IMR-90 (cell line): ENCODE data around the gene FOXO3. TPM values are rescaled to one million over a fixed set of nuclear protein-coding genes. Genes with fewer than 3 reads are reported as not detected.

Source experiments
- ATAC-seq: fragments of 200-7000 bp; cut with Tn5 transposase; 2 replicates; pipeline ENCODE4 v1.9.1; 2020; ENCODE audit warnings: low read depth, mild to moderate bottlenecking, moderate library complexity
- BruUV-seq: library from RNA; stranded (reverse); fragments of 400-500 nt; replicated peaks from 2 replicates; lab custom pipeline; 2021; lab: Mats Ljungman, UMichigan
- CTCF ChIA-PET: fragments of 300-600 bp; formaldehyde crosslinking; extraction: SDS; loops from one replicate; lab custom pipeline; 2021; ENCODE audit warnings: antibody characterized with exemption; lab: Yijun Ruan, JAX
- POLR2A ChIA-PET: fragments of 300-600 bp; sonication (Branson Sonifier 250); formaldehyde crosslinking; loops from one replicate; lab custom pipeline; 2022; ENCODE audit warnings: antibody characterized with exemption; ENCODE audit not compliant: unreplicated experiment; lab: Charles Lee
- DNase-seq: peaks from one replicate; pipeline ENCODE4 v3.0.0; 2013
- H2AFZ ChIP-seq: replicated peaks from 2 replicates; pipeline ENCODE3; 2013; ENCODE audit warnings: low read length, mild to moderate bottlenecking; ENCODE audit not compliant: poor library complexity
- H2AK5ac ChIP-seq: 2 replicates; pipeline ENCODE4 v1.6.1; 2013; ENCODE audit warnings: low read depth, low read length, inconsistent platforms
- H2AK9ac ChIP-seq: replicated peaks from 2 replicates; pipeline ENCODE3; 2013; ENCODE audit warnings: mild to moderate bottlenecking, low read depth, low read length, moderate library complexity; ENCODE audit not compliant: poor library complexity
- H2BK120ac ChIP-seq: 2 replicates; pipeline ENCODE4 v1.6.1; 2013; ENCODE audit warnings: low read depth, low read length, inconsistent platforms
- H2BK15ac ChIP-seq: 3 replicates; pipeline ENCODE4 v1.6.1; 2013; ENCODE audit warnings: low read depth, low read length, inconsistent platforms
- H2BK20ac ChIP-seq: 2 replicates; pipeline ENCODE4 v1.6.1; 2013; ENCODE audit warnings: low read depth, mild to moderate bottlenecking, inconsistent platforms, low read length, moderate library complexity
- H2BK5ac ChIP-seq: 2 replicates; pipeline ENCODE4 v1.6.1; 2013; ENCODE audit warnings: mild to moderate bottlenecking, low read depth, low read length, inconsistent platforms; ENCODE audit not compliant: poor library complexity, severe bottlenecking
- H3K14ac ChIP-seq: replicated peaks from 2 replicates; pipeline ENCODE4 v1.6.1; 2013; ENCODE audit warnings: low read depth, low read length, inconsistent platforms
- H3K18ac ChIP-seq: 2 replicates; pipeline ENCODE4 v1.6.1; 2013; ENCODE audit warnings: low read depth, low read length, control low read depth
- H3K23ac ChIP-seq: 2 replicates; pipeline ENCODE4 v1.6.1; 2013; ENCODE audit warnings: low read depth, low read length, inconsistent platforms
- H3K27ac ChIP-seq: 2 replicates; pipeline ENCODE4 v1.5.1; 2013; ENCODE audit warnings: mild to moderate bottlenecking, control low read depth, low read length; ENCODE audit not compliant: insufficient read depth
- H3K27me3 ChIP-seq: 2 replicates; pipeline ENCODE4 v1.6.1; 2013; ENCODE audit warnings: low read length; ENCODE audit not compliant: control insufficient read depth, insufficient read depth
- H3K36me3 ChIP-seq: 2 replicates; pipeline ENCODE4 v1.6.1; 2013; ENCODE audit warnings: low read length, mixed read lengths; ENCODE audit not compliant: control insufficient read depth, insufficient read depth
- H3K4ac ChIP-seq: 2 replicates; pipeline ENCODE4 v1.6.1; 2013; ENCODE audit warnings: low read depth, low read length, inconsistent platforms
- H3K4me1 ChIP-seq: 2 replicates; pipeline ENCODE4 v1.6.1; 2013; ENCODE audit warnings: low read length, mixed read lengths; ENCODE audit not compliant: control insufficient read depth, insufficient read depth
- H3K4me2 ChIP-seq: 2 replicates; pipeline ENCODE4 v1.6.1; 2013; ENCODE audit warnings: low read depth, mild to moderate bottlenecking, control low read depth, low read length, moderate library complexity
- H3K4me3 ChIP-seq: 2 replicates; pipeline ENCODE4 v1.5.1; 2013; ENCODE audit warnings: low read depth, mild to moderate bottlenecking, control low read depth, low read length, moderate library complexity; ENCODE audit not compliant: insufficient read depth
- H3K56ac ChIP-seq: 2 replicates; pipeline ENCODE4 v1.6.1; 2013; ENCODE audit warnings: low read length, inconsistent platforms; ENCODE audit not compliant: insufficient read depth; ENCODE audit errors: extremely low read depth
- H3K79me1 ChIP-seq, 2 experiments: 2 replicates each; pipeline ENCODE4 v1.6.1; 2013; ENCODE audit warnings: low read length in 2 of 2, inconsistent platforms in 1 of 2, low read depth in 1 of 2
- H3K9ac ChIP-seq: 2 replicates; pipeline ENCODE4 v1.6.1; 2013; ENCODE audit warnings: low read depth, low read length, control low read depth
- H3K9me1 ChIP-seq: 2 replicates; pipeline ENCODE4 v1.6.1; 2013; ENCODE audit warnings: low read length, inconsistent platforms; ENCODE audit not compliant: insufficient read depth
- H3K9me3 ChIP-seq: 2 replicates; pipeline ENCODE4 v1.6.1; 2013; ENCODE audit warnings: low read length; ENCODE audit not compliant: control insufficient read depth, insufficient read depth
- H4K20me1 ChIP-seq: 2 replicates; pipeline ENCODE4 v1.6.1; 2013; ENCODE audit warnings: low read length, inconsistent platforms; ENCODE audit not compliant: insufficient read depth
- H4K5ac ChIP-seq: 2 replicates; pipeline ENCODE4 v1.6.1; 2013; ENCODE audit warnings: mild to moderate bottlenecking, low read depth, low read length, control low read depth
- H4K8ac ChIP-seq, 2 experiments: 2 replicates each; pipeline ENCODE4 v1.6.1; 2013; ENCODE audit warnings: low read depth in 2 of 2, low read length in 2 of 2, control low read depth in 1 of 2, inconsistent platforms in 1 of 2
- H4K91ac ChIP-seq: 2 replicates; pipeline ENCODE4 v1.6.1; 2013; ENCODE audit warnings: low read depth, low read length, inconsistent platforms; ENCODE audit not compliant: insufficient read depth
- BHLHE40 ChIP-seq: fragments of 150-350 bp; IDR thresholded peaks from 2 replicates; pipeline ENCODE4 v1.6.1; 2016; ENCODE audit warnings: mild to moderate bottlenecking, low read depth, low read length
- CEBPB ChIP-seq: IDR thresholded peaks from 2 replicates; pipeline ENCODE4 v1.6.1; 2012; ENCODE audit warnings: low read depth, low read length, improper control_type of control experiment
- MXI1 ChIP-seq: IDR thresholded peaks from 2 replicates; pipeline ENCODE4 v1.6.1; 2012; ENCODE audit warnings: low read depth, mild to moderate bottlenecking, low read length, moderate library complexity, borderline replicate concordance
- NFE2L2 ChIP-seq: fragments of 150-350 bp; IDR thresholded peaks from 2 replicates; pipeline ENCODE4 v1.6.1; 2016; ENCODE audit warnings: low read depth, mild to moderate bottlenecking, low read length
- WGBS, 2 experiments: methylation state at CpG; one replicate each; pipeline versions ENCODE4 v1.1.5 to v1.1.7; 2013; ENCODE audit warnings: missing lambda C conversion rate in 2 of 2; ENCODE audit not compliant: insufficient read length in 1 of 2; ENCODE audit errors: extremely low coverage in 2 of 2; 5-methylcytosine and 5-hydroxymethylcytosine counted together
- dilution Hi-C: fragments of 300-500 bp; cut with HindIII; formaldehyde crosslinking; loops from one replicate; pipeline ENCODE4 v1.14.3; 2018; ENCODE audit warnings: low sequenced_read_pairs; ENCODE audit not compliant: unreplicated experiment
- in situ Hi-C: fragments of 300-500 bp; cut with MboI; formaldehyde crosslinking; loops from 3 replicates; pipeline ENCODE4 v1.14.3; 2019; ENCODE audit warnings: low sequenced_read_pairs, inconsistent platforms, mixed read lengths
- intact Hi-C: fragments of 100-400 bp; cut with micrococcal nuclease; formaldehyde crosslinking; loops from 2 replicates; pipeline ENCODE4 v1.10.0; 2022
- polyA plus RNA-seq, 3 experiments: library from polyadenylated mRNA; depleted of rRNA; stranded (reverse); fragments of >200 nt; gene quantifications; 2 replicates each; pipeline ENCODE4 v1.2.3, GENCODE V29; 2012; ENCODE audit warnings: low replicate concordance in 1 of 3
- total RNA-seq: library from RNA; depleted of rRNA; stranded (reverse); fragments of >200 nt; gene quantifications from 2 replicates; pipeline ENCODE4 v1.2.3, GENCODE V29; 2012
- TF ChIP-seq, protein P1 (sequence below): fragments of 150-350 bp; IDR thresholded peaks from 2 replicates; pipeline ENCODE4 v1.6.1; 2017; ENCODE audit warnings: mild to moderate bottlenecking, antibody characterized with exemption, low read length, low read depth
- TF ChIP-seq, protein P2 (sequence below): conservative IDR thresholded peaks from 2 replicates; pipeline ENCODE4 v1.5.1; 2012; ENCODE audit warnings: mild to moderate bottlenecking, low read depth, low read length, improper control_type of control experiment

FOXO3 gene
- total and polyA plus RNA-seq, 2 of the 4 experiments (the other 2 are of a cell fraction) = 17.5 to 38.7 TPM

DNA sequence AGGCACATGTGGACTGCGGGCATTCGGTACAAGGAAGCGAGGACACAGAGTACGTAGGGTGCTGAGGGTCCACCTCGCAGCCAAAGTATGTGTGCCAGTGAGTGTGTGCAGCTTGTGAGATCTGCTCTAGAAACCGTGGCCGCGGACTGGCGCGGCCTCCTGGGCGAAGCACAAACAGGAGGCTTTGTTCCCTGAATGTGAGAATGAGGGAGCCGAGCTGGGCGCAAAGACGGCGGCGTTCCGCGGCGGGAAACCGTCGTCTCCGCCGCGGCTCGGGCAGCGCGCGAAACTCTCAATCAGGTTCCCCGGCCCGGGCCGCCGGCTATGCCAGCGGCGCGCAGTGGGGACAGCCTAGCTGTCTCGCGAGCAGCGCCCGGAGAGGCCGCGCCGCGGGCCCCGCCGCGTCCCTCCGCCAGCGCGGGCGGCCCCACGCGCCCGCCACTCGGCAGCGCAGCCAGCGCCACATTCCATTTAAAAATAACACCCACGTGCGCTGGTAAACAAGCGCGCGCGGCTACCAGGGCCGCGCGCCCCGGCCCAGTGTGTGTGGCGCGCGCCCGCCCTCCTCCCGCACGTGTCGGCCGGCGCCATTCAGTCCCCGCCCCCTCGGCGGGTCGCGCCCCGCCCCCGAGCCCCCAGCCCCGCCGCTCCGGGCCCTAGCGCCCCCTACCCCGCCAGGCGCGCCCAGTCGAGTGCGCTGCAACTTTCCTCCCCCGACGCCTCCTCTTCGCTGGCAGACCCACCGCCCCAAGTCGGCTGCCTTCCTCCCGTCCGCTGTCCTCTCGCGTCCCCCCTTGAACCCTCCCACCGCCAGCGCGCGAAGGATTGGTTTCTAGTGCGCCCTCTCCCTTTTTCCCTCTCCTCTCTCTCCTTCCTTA is 3.0 kb upstream of the FOXO3 start:
- Histone ChIP-seq H2BK5ac (peak overlapping the region; percentile 97), H2BK15ac (peak overlapping the region; percentile 86; the same call in 2 of the 3 replicates), H4K5ac (peak overlapping the region; percentile 91), H3K9me3 (no peaks in the 10 kb centered on the region), H3K9ac (peak overlapping the region; percentile 90), H3K14ac (peak overlapping the region; percentile 96), H3K27me3 (no peaks in the 10 kb centered on the region), H3K36me3 (peaks cover 5% of the 10 kb centered on the region; the same call in 1 of the 2 replicates), H4K8ac (peak overlapping the region; percentile 79 to 87; a peak in 3 of 4 replicates), H3K79me1 (peaks cover 0 to 24% of the 10 kb centered on the region in 2 experiments; a peak in 2 of 4 replicates), H3K9me1 (peaks cover 9% of the 10 kb centered on the region), H2BK120ac (peak overlapping the region; percentile 96), H4K20me1 (peaks cover 16% of the 10 kb centered on the region), H3K56ac (peak overlapping the region; percentile 75), H3K23ac (peak overlapping the region; percentile 99), H4K91ac (peak overlapping the region; percentile 98), H2AFZ (peak overlapping the region; percentile 95), H3K4me3 (peak overlapping the region; percentile 79), H3K4ac (peak overlapping the region; percentile 99), H3K27ac (peak overlapping the region; percentile 96), H3K18ac (peak overlapping the region; percentile 96), H3K4me2 (peak overlapping the region; percentile 95), H2AK9ac (peak overlapping the region; percentile 97), H3K4me1 (peaks cover 12% of the 10 kb centered on the region), H2AK5ac (peak overlapping the region; percentile 90; the same call in 1 of the 2 replicates), H2BK20ac (peak overlapping the region; percentile 92)
- 0% methylated on average over 26 of the region's 105 CpGs; no CpG with 5 or more reads in 1 of the 2 experiments for WGBS, 2 experiments
- BruUV-seq = no TSS peak
- dilution Hi-C loops (no loop called here), intact Hi-C loops (loop anchor here (1.0 to 5.0 kb wide), 5 partner anchors 15 to 825 kb away; partner anchors contain the start of gene CD164), in situ Hi-C loops (no loop called here)
- POLR2A ChIA-PET = interaction anchor here (0.6 to 1.0 kb wide), 3 partner anchors 96 to 369 kb away, joined by 3 to 4 read pairs (median 3); no protein-coding TSS in a partner anchor
- CTCF ChIA-PET = interaction anchor here (0.8 to 1.5 kb wide), 2 partner anchors 16 to 517 kb away, joined by 4 read pairs; no protein-coding TSS in a partner anchor
- DNase-seq = peak; percentile 62
- ATAC-seq = peak; percentile 8
- no peak for TF ChIP-seq NFE2L2
- peak; percentile 93 for TF ChIP-seq MXI1
- TF ChIP-seq, protein P1, sequence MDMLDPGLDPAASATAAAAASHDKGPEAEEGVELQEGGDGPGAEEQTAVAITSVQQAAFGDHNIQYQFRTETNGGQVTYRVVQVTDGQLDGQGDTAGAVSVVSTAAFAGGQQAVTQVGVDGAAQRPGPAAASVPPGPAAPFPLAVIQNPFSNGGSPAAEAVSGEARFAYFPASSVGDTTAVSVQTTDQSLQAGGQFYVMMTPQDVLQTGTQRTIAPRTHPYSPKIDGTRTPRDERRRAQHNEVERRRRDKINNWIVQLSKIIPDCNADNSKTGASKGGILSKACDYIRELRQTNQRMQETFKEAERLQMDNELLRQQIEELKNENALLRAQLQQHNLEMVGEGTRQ = peak; percentile 55; the same call in 1 of the 2 replicates
- peak; percentile 94 for TF ChIP-seq BHLHE40
- no peak for TF ChIP-seq CEBPB
- TF ChIP-seq, protein P2, sequence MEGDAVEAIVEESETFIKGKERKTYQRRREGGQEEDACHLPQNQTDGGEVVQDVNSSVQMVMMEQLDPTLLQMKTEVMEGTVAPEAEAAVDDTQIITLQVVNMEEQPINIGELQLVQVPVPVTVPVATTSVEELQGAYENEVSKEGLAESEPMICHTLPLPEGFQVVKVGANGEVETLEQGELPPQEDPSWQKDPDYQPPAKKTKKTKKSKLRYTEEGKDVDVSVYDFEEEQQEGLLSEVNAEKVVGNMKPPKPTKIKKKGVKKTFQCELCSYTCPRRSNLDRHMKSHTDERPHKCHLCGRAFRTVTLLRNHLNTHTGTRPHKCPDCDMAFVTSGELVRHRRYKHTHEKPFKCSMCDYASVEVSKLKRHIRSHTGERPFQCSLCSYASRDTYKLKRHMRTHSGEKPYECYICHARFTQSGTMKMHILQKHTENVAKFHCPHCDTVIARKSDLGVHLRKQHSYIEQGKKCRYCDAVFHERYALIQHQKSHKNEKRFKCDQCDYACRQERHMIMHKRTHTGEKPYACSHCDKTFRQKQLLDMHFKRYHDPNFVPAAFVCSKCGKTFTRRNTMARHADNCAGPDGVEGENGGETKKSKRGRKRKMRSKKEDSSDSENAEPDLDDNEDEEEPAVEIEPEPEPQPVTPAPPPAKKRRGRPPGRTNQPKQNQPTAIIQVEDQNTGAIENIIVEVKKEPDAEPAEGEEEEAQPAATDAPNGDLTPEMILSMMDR = 0 out of 2 replicates have a peak, but pooled peaks have one; percentile 5
